ENCODE measurements around the gene ANK2.

GRCh38 chr4:113170115-113170804, 120.8 kb downstream of the ANK2 start:
- TF ChIP-seq, protein P1, sequence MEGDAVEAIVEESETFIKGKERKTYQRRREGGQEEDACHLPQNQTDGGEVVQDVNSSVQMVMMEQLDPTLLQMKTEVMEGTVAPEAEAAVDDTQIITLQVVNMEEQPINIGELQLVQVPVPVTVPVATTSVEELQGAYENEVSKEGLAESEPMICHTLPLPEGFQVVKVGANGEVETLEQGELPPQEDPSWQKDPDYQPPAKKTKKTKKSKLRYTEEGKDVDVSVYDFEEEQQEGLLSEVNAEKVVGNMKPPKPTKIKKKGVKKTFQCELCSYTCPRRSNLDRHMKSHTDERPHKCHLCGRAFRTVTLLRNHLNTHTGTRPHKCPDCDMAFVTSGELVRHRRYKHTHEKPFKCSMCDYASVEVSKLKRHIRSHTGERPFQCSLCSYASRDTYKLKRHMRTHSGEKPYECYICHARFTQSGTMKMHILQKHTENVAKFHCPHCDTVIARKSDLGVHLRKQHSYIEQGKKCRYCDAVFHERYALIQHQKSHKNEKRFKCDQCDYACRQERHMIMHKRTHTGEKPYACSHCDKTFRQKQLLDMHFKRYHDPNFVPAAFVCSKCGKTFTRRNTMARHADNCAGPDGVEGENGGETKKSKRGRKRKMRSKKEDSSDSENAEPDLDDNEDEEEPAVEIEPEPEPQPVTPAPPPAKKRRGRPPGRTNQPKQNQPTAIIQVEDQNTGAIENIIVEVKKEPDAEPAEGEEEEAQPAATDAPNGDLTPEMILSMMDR (conservative IDR thresholded peaks at IDR 0.05; ENCODE audit: low read length) = no peak
- no peak for TF ChIP-seq EZH2phosphoT487 (IDR thresholded peaks at IDR 0.05; ENCODE audit: borderline replicate concordance)

Measured in Loucy (cell line).